Gastrocnemius medialis (tissue), 4 donors: ENCODE data around the gene TCF4.

Experiments
- CTCF ChIP-seq, 5 experiments: fragments of 450-650 bp in 3 of 5; fragments of 200-600 bp in 2 of 5; sonication (generic) in 2 of 5; IDR thresholded peaks in 4 of 5; conservative IDR thresholded peaks in 1 of 5; 1 replicate in 4 of 5; 2 replicates in 1 of 5; pipeline ENCODE4 v1.5.1; 2016 to 2019; ENCODE audit warnings: antibody characterized with exemption in 5 of 5, mild to moderate bottlenecking in 3 of 5, moderate library complexity in 3 of 5
- POLR2A ChIP-seq, 2 donors: fragments of 450-650 bp; IDR thresholded peaks; one replicate each; pipeline ENCODE4 v1.6.1; 2017; ENCODE audit warnings: antibody characterized with exemption in 2 of 2, mild to moderate bottlenecking in 2 of 2, moderate library complexity in 2 of 2

DNA sequence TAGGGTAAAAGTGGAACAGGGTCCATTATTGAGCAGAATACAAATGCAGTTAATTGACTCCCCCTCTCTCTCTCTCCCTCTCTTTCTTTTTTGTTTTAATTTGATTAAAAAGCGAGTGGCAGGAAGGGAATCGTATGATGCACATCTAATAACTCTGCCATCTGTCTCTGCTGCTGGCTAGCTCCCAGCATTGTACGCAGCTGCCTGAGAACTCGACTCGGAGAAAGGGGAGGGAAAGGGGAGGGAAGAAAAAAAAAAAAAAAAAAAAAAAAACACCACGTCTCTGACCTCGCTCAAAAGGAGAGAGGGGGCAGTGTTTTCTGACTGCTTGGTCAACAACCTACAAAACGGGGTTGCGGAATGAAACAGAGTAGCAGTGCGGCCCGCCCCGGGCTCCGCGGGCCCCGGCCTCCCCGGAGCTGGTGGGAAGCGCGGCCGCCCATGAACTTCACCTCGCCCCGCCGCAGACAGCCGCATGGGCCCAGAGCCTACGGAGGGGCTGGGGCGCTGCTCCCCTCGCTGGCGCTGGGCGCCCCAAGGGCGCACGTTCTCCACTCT is 265.7 kb downstream of the TCF4 start:
- TF ChIP-seq CTCF (IDR thresholded peaks at IDR 0.05 in 4 of 5, conservative IDR thresholded peaks at IDR 0.05 in 1 of 5) (peak in 2 of 5 experiments; percentile 12 to 17), POLR2A (IDR thresholded peaks at IDR 0.05) (peak; percentile 68 to 84)
